ENCODE measurements around the gene CDC34.

DNA sequence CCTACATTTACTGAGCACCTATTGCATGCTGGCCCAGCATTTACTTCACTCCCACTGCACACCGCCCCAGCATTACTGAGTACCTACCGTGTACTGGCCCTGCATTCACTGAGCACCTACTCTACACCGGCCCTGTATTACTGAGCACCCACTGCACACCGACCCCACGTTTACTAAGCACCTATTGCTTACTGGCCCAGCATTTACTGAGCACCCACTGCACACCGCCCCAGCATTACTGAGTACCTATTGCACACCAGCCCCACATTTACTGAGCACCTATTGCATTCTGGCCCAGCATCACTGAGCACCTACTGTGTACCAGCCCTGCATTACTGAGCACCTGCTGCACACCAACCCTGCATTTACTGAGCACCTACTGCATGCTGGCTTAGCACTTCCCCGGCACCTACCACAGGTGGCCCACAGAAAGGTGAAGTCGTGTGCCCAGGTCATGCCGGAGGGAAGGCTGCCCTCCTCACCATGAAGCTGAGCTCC lies 17.3 kb upstream of the CDC34 start:
- TF ChIP-seq RXRA (IDR thresholded peaks at IDR 0.05; ENCODE audit: insufficient read depth, low read depth, low read length): no peak
- TF ChIP-seq, protein P1, sequence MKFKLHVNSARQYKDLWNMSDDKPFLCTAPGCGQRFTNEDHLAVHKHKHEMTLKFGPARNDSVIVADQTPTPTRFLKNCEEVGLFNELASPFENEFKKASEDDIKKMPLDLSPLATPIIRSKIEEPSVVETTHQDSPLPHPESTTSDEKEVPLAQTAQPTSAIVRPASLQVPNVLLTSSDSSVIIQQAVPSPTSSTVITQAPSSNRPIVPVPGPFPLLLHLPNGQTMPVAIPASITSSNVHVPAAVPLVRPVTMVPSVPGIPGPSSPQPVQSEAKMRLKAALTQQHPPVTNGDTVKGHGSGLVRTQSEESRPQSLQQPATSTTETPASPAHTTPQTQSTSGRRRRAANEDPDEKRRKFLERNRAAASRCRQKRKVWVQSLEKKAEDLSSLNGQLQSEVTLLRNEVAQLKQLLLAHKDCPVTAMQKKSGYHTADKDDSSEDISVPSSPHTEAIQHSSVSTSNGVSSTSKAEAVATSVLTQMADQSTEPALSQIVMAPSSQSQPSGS (IDR thresholded peaks at IDR 0.05; ENCODE audit: low read length): no peak
- no peak for TF ChIP-seq EP300 (IDR thresholded peaks at IDR 0.05; ENCODE audit: borderline replicate concordance in 1 of 2, low read depth in 2 of 2, low read length in 2 of 2)
- TF ChIP-seq SRF (IDR thresholded peaks at IDR 0.05; ENCODE audit: low read depth, low read length): no peak
- TF ChIP-seq, protein P2, sequence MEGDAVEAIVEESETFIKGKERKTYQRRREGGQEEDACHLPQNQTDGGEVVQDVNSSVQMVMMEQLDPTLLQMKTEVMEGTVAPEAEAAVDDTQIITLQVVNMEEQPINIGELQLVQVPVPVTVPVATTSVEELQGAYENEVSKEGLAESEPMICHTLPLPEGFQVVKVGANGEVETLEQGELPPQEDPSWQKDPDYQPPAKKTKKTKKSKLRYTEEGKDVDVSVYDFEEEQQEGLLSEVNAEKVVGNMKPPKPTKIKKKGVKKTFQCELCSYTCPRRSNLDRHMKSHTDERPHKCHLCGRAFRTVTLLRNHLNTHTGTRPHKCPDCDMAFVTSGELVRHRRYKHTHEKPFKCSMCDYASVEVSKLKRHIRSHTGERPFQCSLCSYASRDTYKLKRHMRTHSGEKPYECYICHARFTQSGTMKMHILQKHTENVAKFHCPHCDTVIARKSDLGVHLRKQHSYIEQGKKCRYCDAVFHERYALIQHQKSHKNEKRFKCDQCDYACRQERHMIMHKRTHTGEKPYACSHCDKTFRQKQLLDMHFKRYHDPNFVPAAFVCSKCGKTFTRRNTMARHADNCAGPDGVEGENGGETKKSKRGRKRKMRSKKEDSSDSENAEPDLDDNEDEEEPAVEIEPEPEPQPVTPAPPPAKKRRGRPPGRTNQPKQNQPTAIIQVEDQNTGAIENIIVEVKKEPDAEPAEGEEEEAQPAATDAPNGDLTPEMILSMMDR (IDR thresholded peaks at IDR 0.05; ENCODE audit: control extremely low read depth in 1 of 3, insufficient read depth in 1 of 3, low read depth in 1 of 3, low read length in 3 of 3): no peak

Measured in H1 (cell line).